Calu3 (cell line): ENCODE measurements around the gene GGNBP2. TPM values are rescaled to one million over a fixed set of nuclear protein-coding genes. Genes with fewer than 3 reads are reported as not detected.

ENCODE experiments used
- BruUV-seq: library from RNA; stranded (reverse); fragments of 400-500 nt; replicated peaks from 2 replicates; lab custom pipeline; 2021; lab: Mats Ljungman, UMichigan
- CTCF ChIA-PET: fragments of 300-600 bp; sonication (Branson Sonifier 250); formaldehyde crosslinking; loops from one replicate; lab custom pipeline; 2022; ENCODE audit warnings: antibody characterized with exemption; lab: Charles Lee
- DNase-seq: peaks from one replicate; pipeline ENCODE4 v3.0.0; 2022
- H3K27ac Mint-ChIP-seq: one replicate; pipeline ENCODE4 v1.8.0; 2022; ENCODE audit warnings: mixed read lengths; ENCODE audit not compliant: unreplicated experiment
- H3K27me3 Mint-ChIP-seq: one replicate; pipeline ENCODE4 v1.8.0; 2022; ENCODE audit warnings: mixed read lengths; ENCODE audit not compliant: unreplicated experiment
- H3K36me3 Mint-ChIP-seq: one replicate; pipeline ENCODE4 v1.8.0; 2022; ENCODE audit warnings: mild to moderate bottlenecking, moderate library complexity, mixed read lengths; ENCODE audit not compliant: insufficient read depth, unreplicated experiment
- H3K4me1 Mint-ChIP-seq: one replicate; pipeline ENCODE4 v1.8.0; 2022; ENCODE audit warnings: mild to moderate bottlenecking, low read depth, mixed read lengths; ENCODE audit not compliant: unreplicated experiment
- H3K4me3 Mint-ChIP-seq: one replicate; pipeline ENCODE4 v1.8.0; 2022; ENCODE audit warnings: mild to moderate bottlenecking, low read depth, moderate library complexity, mixed read lengths; ENCODE audit not compliant: unreplicated experiment
- H3K9me3 Mint-ChIP-seq: one replicate; pipeline ENCODE4 v1.8.0; 2022; ENCODE audit warnings: low read depth, mixed read lengths; ENCODE audit not compliant: unreplicated experiment
- CTCF ChIP-seq: fragments of 200-600 bp; IDR thresholded peaks from one replicate; pipeline ENCODE4 v1.8.0; 2022; ENCODE audit warnings: antibody characterized with exemption; ENCODE audit not compliant: unreplicated experiment
- intact Hi-C: fragments of 100-400 bp; cut with micrococcal nuclease; formaldehyde crosslinking; loops from one replicate; pipeline ENCODE4 v1.10.0; 2022; ENCODE audit not compliant: unreplicated experiment
- total RNA-seq: library from RNA; stranded (reverse); gene quantifications from 2 replicates; pipeline ENCODE4 v1.2.3, GENCODE V29; 2022

Gene GGNBP2
- total RNA-seq, 1 experiment from 2014 or later = 266 TPM

DNA sequence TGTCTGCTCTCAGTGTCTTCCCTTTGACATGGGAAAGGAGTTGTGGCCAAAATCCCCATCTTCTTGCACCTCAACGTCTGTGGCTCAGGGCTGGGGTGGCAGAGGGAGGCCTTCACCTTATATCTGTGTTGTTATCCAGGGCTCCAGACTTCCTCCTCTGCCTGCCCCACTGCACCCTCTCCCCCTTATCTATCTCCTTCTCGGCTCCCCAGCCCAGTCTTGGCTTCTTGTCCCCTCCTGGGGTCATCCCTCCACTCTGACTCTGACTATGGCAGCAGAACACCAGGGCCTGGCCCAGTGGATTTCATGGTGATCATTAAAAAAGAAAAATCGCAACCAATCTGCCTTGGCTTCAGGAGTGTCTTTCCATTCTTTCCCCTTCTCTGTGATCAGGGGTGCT, 55.7 kb downstream of the GGNBP2 start:
- H3K4me3 Mint-ChIP-seq = peak overlapping the region; percentile 81
- peaks cover 29% of the 10 kb centered on the region for H3K36me3 Mint-ChIP-seq
- intact Hi-C loops = no loop called here
- no peak for DNase-seq
- peaks cover 25% of the 10 kb centered on the region for H3K4me1 Mint-ChIP-seq
- no peaks in the 10 kb centered on the region for H3K27me3 Mint-ChIP-seq
- no peaks in the 10 kb centered on the region for H3K9me3 Mint-ChIP-seq
- peak overlapping the region; percentile 84 for H3K27ac Mint-ChIP-seq
- no TSS peak for BruUV-seq
- TF ChIP-seq CTCF = no peak
- CTCF ChIA-PET = interaction anchor here (0.5 to 4.8 kb wide), 12 partner anchors 9 to 666 kb away, joined by 3 to 69 read pairs (median 6); partner anchors contain the start of genes DHRS11, MYO19 and PIGW

GRCh38 chr17:36600936-36601302, 56.2 kb downstream of the GGNBP2 start:
- Mint-ChIP-seq H3K27ac (peak overlapping the region; percentile 84), H3K27me3 (no peaks in the 10 kb centered on the region), H3K9me3 (no peaks in the 10 kb centered on the region), H3K4me1 (peaks cover 30% of the 10 kb centered on the region), H3K4me3 (peak overlapping the region; percentile 81), H3K36me3 (peaks cover 29% of the 10 kb centered on the region)
- intact Hi-C loops = no loop called here
- no peak for DNase-seq
- TF ChIP-seq CTCF = no peak
- CTCF ChIA-PET = interaction anchor here (0.5 to 4.8 kb wide), 26 partner anchors 9 to 772 kb away, joined by 3 to 69 read pairs (median 4); partner anchors contain the start of genes DHRS11, GGNBP2, MYO19 and PIGW
- BruUV-seq = TSS peak; percentile 90

GRCh38 chr17:36601303-36602029, 56.7 kb downstream of the GGNBP2 start, which contains the start of gene MRM1:
Gene MRM1 (plus strand): TSS chr17:36601583. CDS start chr17:36601811, 228 bp downstream.
- peaks cover 34% of the 10 kb centered on the region for H3K4me1 Mint-ChIP-seq
- no peaks in the 10 kb centered on the region for H3K27me3 Mint-ChIP-seq
- no TSS peak for BruUV-seq
- no peaks in the 10 kb centered on the region for H3K9me3 Mint-ChIP-seq
- H3K4me3 Mint-ChIP-seq = peak within 1 kb of the TSS; percentile 81
- peaks cover 29% of the 10 kb centered on the region for H3K36me3 Mint-ChIP-seq
- H3K27ac Mint-ChIP-seq = peak within 1 kb of the TSS; percentile 84
- DNase-seq = peak; percentile 100
- peak; percentile 17 for TF ChIP-seq CTCF
- intact Hi-C loops = no loop called here
- CTCF ChIA-PET = interaction anchor here (0.6 to 4.8 kb wide), 34 partner anchors 10 to 772 kb away, joined by 3 to 69 read pairs (median 4); partner anchors contain the start of genes DHRS11, GGNBP2, MYO19 and PIGW

- Mint-ChIP-seq H3K27me3 (no peaks in the 10 kb centered on the region), H3K9me3 (no peaks in the 10 kb centered on the region), H3K27ac (peak overlapping the region; percentile 84), H3K36me3 (peaks cover 29% of the 10 kb centered on the region), H3K4me1 (peaks cover 34% of the 10 kb centered on the region), H3K4me3 (peak overlapping the region; percentile 81)
- CTCF ChIA-PET = interaction anchor here (0.6 to 4.8 kb wide), 46 partner anchors 11 to 771 kb away, joined by 3 to 69 read pairs (median 4); partner anchors contain the start of genes DHRS11, GGNBP2, MYO19 and PIGW
- no peak for TF ChIP-seq CTCF
- intact Hi-C loops = no loop called here
- BruUV-seq = no TSS peak
- peak; percentile 70 for DNase-seq
These were observed 57.5 kb downstream of the GGNBP2 start for GRCh38 chr17:36602030-36602748.
